Ishikawa (cell line): ENCODE measurements around the gene ESPN.

Experiments
- CEBPB ChIP-seq: IDR thresholded peaks from 2 replicates; pipeline ENCODE4 v1.6.1; 2012
- EGR1 ChIP-seq: IDR thresholded peaks from 2 replicates; pipeline ENCODE4 v1.6.1; 2012
- EP300 ChIP-seq: IDR thresholded peaks from 2 replicates; pipeline ENCODE4 v1.6.1; 2012; ENCODE audit warnings: borderline replicate concordance
- MAX ChIP-seq: IDR thresholded peaks from 2 replicates; pipeline ENCODE4 v1.6.1; 2012
- NFIC ChIP-seq: IDR thresholded peaks from 2 replicates; pipeline ENCODE4 v1.6.1; 2012
- TAF1 ChIP-seq: IDR thresholded peaks from 2 replicates; pipeline ENCODE4 v1.6.1; 2012; ENCODE audit warnings: low read depth, mild to moderate bottlenecking
- TCF12 ChIP-seq: IDR thresholded peaks from 2 replicates; pipeline ENCODE4 v1.6.1; 2012; ENCODE audit warnings: low read depth
- TF ChIP-seq, protein P1 (sequence below): IDR thresholded peaks from 2 replicates; pipeline ENCODE4 v1.6.1; 2012; ENCODE audit warnings: low read depth, mild to moderate bottlenecking

DNA sequence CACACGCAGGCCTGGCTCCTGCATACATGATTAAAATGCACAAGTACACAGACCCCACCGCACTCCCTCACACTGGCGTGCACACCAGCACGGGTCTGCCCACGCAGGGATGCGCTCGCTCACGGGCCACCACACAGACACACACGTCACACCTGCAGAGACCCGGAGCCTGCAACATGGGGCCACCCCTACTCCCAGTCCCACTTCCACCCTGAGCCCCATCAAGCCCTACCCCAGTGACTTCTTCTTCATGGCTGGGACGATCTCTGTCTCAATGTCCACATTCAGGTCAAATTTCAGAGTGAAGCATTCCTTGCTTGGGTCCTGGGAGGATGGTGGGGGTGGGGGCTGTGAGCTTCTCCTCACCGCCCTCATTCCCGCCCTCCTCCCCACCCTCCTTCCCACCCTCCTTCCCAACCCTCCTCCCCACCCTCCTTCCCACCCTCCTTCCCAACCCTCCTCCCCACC lies 50.3 kb downstream of the ESPN start:
- no peak for TF ChIP-seq TAF1
- no peak for TF ChIP-seq NFIC
- no peak for TF ChIP-seq MAX
- no peak for TF ChIP-seq EP300
- TF ChIP-seq EGR1 = no peak
- TF ChIP-seq, protein P1, sequence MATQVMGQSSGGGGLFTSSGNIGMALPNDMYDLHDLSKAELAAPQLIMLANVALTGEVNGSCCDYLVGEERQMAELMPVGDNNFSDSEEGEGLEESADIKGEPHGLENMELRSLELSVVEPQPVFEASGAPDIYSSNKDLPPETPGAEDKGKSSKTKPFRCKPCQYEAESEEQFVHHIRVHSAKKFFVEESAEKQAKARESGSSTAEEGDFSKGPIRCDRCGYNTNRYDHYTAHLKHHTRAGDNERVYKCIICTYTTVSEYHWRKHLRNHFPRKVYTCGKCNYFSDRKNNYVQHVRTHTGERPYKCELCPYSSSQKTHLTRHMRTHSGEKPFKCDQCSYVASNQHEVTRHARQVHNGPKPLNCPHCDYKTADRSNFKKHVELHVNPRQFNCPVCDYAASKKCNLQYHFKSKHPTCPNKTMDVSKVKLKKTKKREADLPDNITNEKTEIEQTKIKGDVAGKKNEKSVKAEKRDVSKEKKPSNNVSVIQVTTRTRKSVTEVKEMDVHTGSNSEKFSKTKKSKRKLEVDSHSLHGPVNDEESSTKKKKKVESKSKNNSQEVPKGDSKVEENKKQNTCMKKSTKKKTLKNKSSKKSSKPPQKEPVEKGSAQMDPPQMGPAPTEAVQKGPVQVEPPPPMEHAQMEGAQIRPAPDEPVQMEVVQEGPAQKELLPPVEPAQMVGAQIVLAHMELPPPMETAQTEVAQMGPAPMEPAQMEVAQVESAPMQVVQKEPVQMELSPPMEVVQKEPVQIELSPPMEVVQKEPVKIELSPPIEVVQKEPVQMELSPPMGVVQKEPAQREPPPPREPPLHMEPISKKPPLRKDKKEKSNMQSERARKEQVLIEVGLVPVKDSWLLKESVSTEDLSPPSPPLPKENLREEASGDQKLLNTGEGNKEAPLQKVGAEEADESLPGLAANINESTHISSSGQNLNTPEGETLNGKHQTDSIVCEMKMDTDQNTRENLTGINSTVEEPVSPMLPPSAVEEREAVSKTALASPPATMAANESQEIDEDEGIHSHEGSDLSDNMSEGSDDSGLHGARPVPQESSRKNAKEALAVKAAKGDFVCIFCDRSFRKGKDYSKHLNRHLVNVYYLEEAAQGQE = no peak
- TF ChIP-seq TCF12 = no peak
- no peak for TF ChIP-seq CEBPB
